Breast epithelium (tissue), 4 donors: Measurements from ENCODE around the gene SDR9C7. TPM values are rescaled to one million over a fixed set of nuclear protein-coding genes. Genes with fewer than 3 reads are reported as not detected.

Source experiments
- DNase-seq, 2 donors: peaks; one replicate each; pipeline ENCODE4 v3.0.0-alpha.2; 2019; ENCODE audit warnings: low spot score in 2 of 2
- H3K27ac ChIP-seq, 2 donors: fragments of 200-600 bp; sonication (generic) in 1 of 2; one replicate each; pipeline ENCODE4 v1.5.1; 2016 to 2019; ENCODE audit warnings: mild to moderate bottlenecking in 1 of 2
- H3K27me3 ChIP-seq, 2 donors: fragments of 200-600 bp; sonication (generic) in 1 of 2; one replicate each; pipeline versions ENCODE4 v1.5.1 to v1.6.0; 2017 to 2019; ENCODE audit warnings: control low read depth in 1 of 2, mild to moderate bottlenecking in 1 of 2
- H3K36me3 ChIP-seq: fragments of 200-600 bp; one replicate; pipeline ENCODE4 v1.5.1; 2019
- H3K4me1 ChIP-seq, 2 donors: fragments of 200-600 bp; sonication (generic); one replicate each; pipeline ENCODE4 v1.5.1; 2016 to 2019; ENCODE audit warnings: control low read depth in 1 of 2
- H3K4me3 ChIP-seq, 3 donors: fragments of 200-600 bp; sonication (generic); 1 replicate in 2 of 3; 2 replicates in 1 of 3; pipeline ENCODE4 v1.5.1; 2016 to 2019; ENCODE audit warnings: mild to moderate bottlenecking in 3 of 3, moderate library complexity in 2 of 3
- H3K9me3 ChIP-seq, 2 donors: fragments of 200-600 bp; sonication (generic) in 1 of 2; one replicate each; pipeline ENCODE4 v1.5.1; 2016 to 2019; ENCODE audit warnings: control low read depth in 1 of 2
- CTCF ChIP-seq, 3 donors: fragments of 450-650 bp; IDR thresholded peaks; one replicate each; pipeline ENCODE4 v1.5.1; 2016 to 2017; ENCODE audit warnings: antibody characterized with exemption in 3 of 3, mild to moderate bottlenecking in 3 of 3, moderate library complexity in 3 of 3
- POLR2A ChIP-seq: fragments of 450-650 bp; IDR thresholded peaks from one replicate; pipeline ENCODE4 v1.6.1; 2016; ENCODE audit warnings: antibody characterized with exemption, mild to moderate bottlenecking, moderate library complexity
- POLR2AphosphoS5 ChIP-seq, 3 donors: sonication (generic); formaldehyde crosslinking; IDR thresholded peaks; one replicate each; pipeline ENCODE4 v1.6.1; 2017; ENCODE audit warnings: antibody characterized with exemption in 3 of 3
- intact Hi-C: fragments of 100-400 bp; cut with DNase I; formaldehyde crosslinking; loops from one replicate; pipeline ENCODE4 v1.15.1; 2023; ENCODE audit warnings: low total_unique reads
- total RNA-seq, 3 donors: library from RNA; depleted of rRNA; stranded (reverse); fragments of >200 nt; gene quantifications; one replicate each; pipeline ENCODE4 v1.1.0, GENCODE V29; 2016

SDR9C7 gene
- total RNA-seq, 3 donors from 2014 or later: not detected

GRCh38 chr12:56958422-56958821 is 24.2 kb upstream of the SDR9C7 start:
- Histone ChIP-seq H3K4me1 (no peaks in the 10 kb centered on the region), H3K27ac (no peak overlapping the region), H3K27me3 (no peaks in the 10 kb centered on the region), H3K4me3 (no peak overlapping the region), H3K9me3 (peaks cover under 1 to 8% of the 10 kb centered on the region in 2 donors), H3K36me3 (no peaks in the 10 kb centered on the region)
- intact Hi-C loops: no loop called here
- TF ChIP-seq POLR2A (no peak), CTCF (IDR thresholded peaks at IDR 0.05) (no peak)
- no peak for DNase-seq

GRCh38 chr12:56957229-56958052 is 23.2 kb upstream of the SDR9C7 start, which contains the start of gene RDH16:
Gene RDH16 (minus strand): TSS chr12:56957608. CDS start chr12:56957462, 146 bp downstream.
- no peak for DNase-seq
- intact Hi-C loops: no loop called here
- no peak for TF ChIP-seq CTCF (IDR thresholded peaks at IDR 0.05)
- TF ChIP-seq POLR2A: no peak

GRCh38 chr12:56955631-56956256 is 21.5 kb upstream of the SDR9C7 start:
- TF ChIP-seq CTCF (IDR thresholded peaks at IDR 0.05) (no peak), POLR2AphosphoS5 (IDR thresholded peaks at IDR 0.05) (no peak), POLR2A (no peak)
- Histone ChIP-seq H3K27ac (no peak overlapping the region), H3K9me3 (peaks cover 0 to 8% of the 10 kb centered on the region in 2 donors), H3K4me3 (no peak overlapping the region), H3K36me3 (no peaks in the 10 kb centered on the region), H3K4me1 (no peaks in the 10 kb centered on the region), H3K27me3 (no peaks in the 10 kb centered on the region)
- DNase-seq: no peak
- intact Hi-C loops: no loop called here

More at GRCh38 chr12:56957229-56958052, 23.2 kb upstream of the SDR9C7 start, which contains the start of gene RDH16:
- H3K27ac ChIP-seq: no peak within 1 kb of the TSS
- no peaks in the 10 kb centered on the region for H3K4me1 ChIP-seq
- H3K27me3 ChIP-seq: no peaks in the 10 kb centered on the region
- no peaks in the 10 kb centered on the region for H3K36me3 ChIP-seq
- H3K9me3 ChIP-seq: peaks cover 0 to 8% of the 10 kb centered on the region in 2 donors
- no peak within 1 kb of the TSS for H3K4me3 ChIP-seq

- intact Hi-C loops: no loop called here
- TF ChIP-seq POLR2AphosphoS5 (IDR thresholded peaks at IDR 0.05): no peak
- TF ChIP-seq CTCF (IDR thresholded peaks at IDR 0.05): no peak
- no peak for TF ChIP-seq POLR2A
- no peak overlapping the region for H3K27ac ChIP-seq
- no peak for DNase-seq
- H3K4me1 ChIP-seq: no peaks in the 10 kb centered on the region
- H3K9me3 ChIP-seq: peaks cover 0 to 8% of the 10 kb centered on the region in 2 donors
- no peaks in the 10 kb centered on the region for H3K27me3 ChIP-seq
- no peaks in the 10 kb centered on the region for H3K36me3 ChIP-seq
- no peak overlapping the region for H3K4me3 ChIP-seq
Observed at GRCh38 chr12:56954958-56955355, 20.7 kb upstream of the SDR9C7 start.
